Right lung (tissue), 5 donors: Measurements from ENCODE around the gene PAK1. TPM values are rescaled to one million over a fixed set of nuclear protein-coding genes. Genes with fewer than 3 reads are reported as not detected.
"Not testable (repeated sequence)": the region's sequence is repeated elsewhere in the genome, so short reads cannot be mapped to it uniquely, and the experiment has no call there.

Experiments used
- DNase-seq, 2 donors: peaks; one replicate each; pipeline ENCODE4 v3.0.0-alpha.2; 2013
- polyA plus RNA-seq, 5 donors: library from polyadenylated mRNA; unstranded; fragments of 120-200 nt; gene quantifications; one replicate each; pipeline versions ENCODE4 v1.2.1 to v1.2.3, GENCODE V29; 2013; ENCODE audit warnings: inconsistent platforms in 1 of 5, low replicate concordance in 1 of 5; ENCODE audit not compliant: insufficient read length in 5 of 5, insufficient read depth in 1 of 5

Gene PAK1
- polyA plus RNA-seq, 5 donors: 45.9 to 66.2 (median 57.3) TPM

DNA sequence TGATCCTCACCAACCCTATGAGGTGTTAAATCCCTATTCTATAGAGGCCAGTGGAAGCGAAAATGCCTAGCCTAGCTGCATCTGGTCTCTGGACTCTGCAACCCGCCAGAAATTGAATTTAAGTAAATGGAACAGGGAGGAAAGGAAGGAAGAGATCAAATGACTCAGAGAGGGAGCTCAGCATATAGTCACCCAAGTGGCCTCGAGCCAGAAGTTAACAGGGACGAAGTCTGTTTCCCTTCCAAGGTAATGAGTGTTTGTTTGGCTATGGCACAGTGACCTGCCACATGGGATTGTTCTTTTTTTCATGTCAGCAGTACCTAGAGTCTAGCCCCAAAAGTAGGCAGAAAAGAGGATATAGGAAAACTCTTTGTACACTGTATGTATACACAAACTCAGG is 66.3 kb downstream of the PAK1 start:
- no peak for DNase-seq

DNA sequence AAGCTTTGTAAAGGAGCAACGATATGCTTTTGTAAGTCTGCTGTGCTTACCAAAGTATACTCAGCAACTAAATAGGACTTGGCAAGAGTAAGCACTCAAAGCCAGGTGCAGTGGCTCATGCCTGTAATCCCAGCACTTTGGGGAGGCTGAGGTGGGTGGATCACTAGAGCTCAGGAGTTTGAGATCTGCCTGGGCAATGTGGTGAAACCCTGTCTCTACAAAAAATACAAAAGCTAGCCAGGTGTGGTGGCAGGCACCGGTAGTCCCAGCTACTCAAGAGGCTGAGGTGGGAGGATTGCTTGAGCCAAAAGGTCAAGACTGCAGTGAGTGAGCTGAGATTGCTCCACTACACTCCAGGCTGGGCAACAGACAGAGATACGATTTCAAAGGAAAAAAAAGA is 67.5 kb downstream of the PAK1 start:
- DNase-seq: no peak

DNA sequence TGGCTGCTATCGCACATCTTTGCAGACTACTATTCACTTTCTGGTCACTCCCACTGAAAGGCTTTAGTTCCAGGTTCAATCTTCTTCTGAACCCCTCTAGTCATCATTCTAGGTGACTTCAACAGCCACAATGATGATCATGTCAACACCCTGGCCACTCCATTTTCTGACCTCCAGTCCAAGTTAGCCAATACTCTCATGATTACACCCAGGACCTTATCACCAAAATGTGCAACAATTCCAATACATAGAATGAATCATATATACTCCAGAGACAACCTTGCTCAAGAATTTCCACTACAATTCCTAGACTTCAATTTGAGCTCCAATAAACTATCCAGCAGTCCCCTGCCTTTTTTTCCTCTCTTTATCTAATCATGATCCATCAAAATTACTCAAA is 70.7 kb downstream of the PAK1 start:
- no peak for DNase-seq

DNA sequence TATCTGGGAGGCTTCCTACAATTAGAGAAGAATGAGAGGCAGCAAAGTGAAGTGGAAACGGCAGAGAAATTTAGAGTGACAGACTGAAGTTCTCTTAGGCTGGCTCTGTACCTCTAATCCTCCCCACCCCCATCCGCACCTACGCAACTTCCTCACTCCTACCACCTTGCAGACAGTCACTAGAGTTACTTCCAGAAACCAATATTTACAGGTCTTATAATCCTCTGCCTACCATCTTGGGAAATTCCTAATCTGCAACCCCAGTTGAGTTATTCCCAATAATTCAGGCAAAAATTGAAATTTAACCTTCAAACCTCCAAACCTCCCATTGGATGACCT is 71.7 kb downstream of the PAK1 start:
- DNase-seq: no peak

DNA sequence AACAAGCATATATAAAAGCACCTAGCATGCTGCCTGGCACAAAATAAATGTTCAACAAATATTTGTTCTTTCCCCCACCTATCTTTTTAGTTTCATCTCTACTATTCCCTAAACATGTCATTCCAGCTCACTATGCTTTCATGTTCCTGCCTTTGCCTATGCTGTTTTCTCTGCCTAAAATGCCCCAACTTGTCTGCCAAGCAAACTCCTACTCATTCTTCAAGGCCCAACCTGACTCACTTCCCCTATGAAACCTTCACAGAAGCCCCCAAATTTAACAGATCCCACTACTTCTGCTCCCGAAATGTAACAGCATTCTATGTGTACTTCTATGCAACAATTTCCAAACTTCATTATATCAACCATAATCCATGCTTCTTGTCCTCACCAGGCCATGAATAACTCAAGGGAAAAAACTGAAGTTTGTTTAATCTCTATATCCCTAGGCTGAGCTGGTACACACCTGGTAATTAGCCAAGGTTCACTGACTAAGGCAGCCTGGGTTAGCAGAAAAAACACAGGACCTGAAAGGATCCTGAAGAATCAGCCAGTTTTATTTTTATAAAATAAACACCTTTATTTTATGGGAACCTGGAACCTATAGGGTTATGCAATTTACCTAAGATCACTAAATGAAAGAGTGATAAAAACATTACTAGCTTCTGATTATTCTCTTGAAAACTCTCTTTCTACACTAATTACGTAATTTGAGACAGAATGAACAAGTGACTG is 72.2 kb downstream of the PAK1 start:
- DNase-seq: no peak

DNA sequence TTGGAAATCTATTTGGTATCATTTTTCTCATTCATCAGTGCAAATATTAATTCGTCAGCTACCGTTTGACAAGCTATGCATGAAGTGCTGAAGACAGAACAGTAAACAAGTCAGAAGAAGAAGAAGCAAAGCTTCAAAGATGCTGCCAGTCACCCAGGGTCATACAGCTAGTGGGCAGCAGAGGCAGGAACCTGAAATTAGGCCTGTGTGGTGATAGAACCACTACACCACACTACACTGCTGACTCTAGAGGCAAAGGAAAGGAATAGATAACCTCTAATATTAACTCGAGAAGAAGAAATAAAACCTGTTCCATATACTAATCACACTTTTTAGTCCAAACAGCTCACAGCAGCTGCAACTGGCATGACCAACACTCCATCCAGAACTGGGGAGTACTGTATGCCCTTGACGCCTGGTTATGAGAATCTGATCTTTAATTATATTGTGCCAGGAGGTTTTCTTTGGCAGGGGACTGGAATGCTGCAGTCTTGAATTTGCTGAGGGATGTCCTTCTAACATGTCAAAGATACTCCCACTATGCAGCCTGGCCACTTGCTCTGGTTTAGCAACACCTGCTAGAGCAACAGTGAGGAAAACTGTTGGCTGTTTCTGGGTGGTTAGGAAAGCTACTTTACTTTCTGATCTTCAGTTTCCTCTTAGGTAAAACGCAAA is 73.0 kb downstream of the PAK1 start:
- no peak for DNase-seq

DNA sequence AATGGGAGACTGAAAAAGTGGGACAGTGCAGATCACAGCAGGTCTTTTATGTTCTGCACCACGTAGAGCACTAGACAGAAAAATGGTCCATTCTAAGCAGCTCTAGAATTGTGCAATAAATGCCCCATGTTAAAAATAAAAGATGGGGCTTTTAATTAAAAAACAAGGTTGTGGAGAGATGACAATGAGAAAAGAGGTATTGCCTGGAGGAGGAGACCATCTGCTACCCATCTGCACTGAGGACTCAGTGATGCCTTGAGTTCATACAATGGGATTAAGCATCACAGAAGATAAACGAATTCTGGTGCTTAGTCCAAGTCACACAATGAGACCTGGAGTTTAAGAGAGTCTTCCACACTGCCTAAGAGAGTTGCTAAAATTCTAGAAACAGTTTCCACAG is 73.6 kb downstream of the PAK1 start:
- no peak for DNase-seq

DNA sequence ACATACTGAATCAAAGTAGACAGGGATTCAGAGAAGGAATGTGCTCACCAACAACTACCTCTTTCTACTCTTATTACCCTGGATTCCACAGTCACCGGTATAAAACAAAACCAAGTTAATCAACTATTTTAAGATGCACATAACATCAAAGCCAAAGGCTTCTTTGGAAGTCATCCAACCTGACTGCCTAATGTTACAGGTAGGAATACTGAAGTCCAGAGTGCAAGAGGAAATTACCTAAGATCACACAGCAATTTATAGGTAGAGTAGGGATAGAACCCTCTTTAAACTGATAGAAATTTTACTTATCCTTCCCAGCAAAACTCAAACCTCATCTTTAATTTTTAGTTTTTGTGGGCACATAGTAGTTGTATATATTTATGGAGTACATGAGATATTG is 76.3 kb downstream of the PAK1 start:
- DNase-seq: no peak

DNA sequence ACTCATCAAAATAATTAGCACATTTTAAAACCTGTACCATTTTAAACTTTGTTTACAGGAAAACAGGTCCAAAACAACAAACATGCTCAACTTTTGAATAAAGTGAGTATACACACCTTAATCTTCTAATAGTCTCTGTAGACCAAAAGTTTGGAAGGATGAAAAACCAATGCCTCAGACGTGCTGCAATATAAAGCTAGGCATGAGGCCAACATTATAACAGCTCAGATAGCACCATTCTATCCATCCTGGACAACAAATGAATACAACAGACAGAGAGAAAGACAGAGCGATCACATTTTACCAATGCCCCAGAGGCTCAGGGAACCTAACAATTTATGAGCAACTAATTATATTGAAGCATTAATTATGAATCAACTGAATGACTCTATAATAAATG is 77.0 kb downstream of the PAK1 start:
- no peak for DNase-seq

DNA sequence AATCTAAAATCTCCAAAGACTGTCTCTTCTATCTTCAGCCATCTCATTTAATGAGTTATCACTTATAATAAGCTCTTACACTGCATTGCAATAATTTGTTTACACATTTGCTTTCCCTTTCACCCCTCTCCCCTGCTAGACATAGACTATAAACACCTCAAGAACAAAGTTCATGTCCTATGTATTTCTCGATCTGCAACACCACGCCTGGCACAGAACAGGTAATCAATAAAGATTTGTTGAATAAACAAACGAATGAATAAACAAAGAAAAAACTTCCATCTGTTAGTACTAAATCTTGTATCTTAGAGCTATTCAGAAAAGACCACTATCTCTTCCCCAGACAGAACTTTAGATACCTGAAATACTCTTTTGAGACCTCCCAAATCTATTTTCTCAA is 77.6 kb downstream of the PAK1 start:
- DNase-seq: no peak

DNA sequence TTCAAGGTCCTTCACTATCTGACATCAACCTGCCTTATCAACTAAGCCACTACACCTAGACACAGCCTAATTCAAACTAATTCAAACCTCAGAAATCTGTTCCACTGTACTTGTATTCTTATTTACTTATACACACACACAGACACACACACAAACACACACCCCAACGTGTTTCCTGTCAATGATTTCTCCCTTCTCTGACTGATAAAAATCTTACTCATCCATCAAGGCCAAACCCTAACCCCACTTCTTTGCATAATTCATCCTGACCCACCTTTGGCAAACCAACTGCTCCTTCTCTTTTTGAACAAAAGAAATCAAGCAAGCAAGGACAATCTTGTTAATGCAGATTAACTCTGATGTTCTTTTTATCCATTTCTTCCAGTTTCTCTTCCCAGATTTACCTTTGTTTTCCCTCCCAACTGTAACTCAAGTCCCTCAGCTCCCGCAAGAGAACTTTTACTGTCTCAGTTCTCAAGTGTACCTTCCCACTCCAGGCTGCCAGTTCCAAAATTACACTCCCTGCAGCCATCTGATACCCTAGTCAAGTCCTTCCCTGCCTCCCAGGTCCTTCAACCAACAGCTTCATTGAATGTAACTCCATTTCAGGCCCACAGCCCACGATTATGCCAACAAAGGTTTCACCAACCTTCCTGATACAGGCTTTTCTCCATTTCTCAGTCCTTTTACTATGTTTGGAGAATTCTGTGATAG is 78.3 kb downstream of the PAK1 start:
- no peak for DNase-seq

DNA sequence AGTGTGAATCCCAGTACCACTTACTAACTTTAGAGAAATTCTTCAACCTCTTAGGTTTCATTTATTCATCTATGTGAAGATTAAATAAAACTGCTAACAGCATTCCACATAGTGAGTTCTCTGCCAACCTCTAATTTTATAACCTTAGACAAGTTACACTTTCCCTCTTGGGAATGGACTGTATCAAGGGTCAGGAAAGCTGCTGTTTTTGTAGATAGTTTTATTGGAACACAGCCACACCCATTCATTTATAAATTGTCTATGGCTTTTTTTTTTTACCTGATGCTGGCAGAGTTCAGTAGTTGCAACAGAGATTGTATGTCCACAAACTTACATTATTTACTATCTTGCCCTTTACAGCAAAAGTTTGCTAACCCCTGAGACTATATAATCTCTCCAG is 81.1 kb downstream of the PAK1 start:
- DNase-seq: no peak

DNA sequence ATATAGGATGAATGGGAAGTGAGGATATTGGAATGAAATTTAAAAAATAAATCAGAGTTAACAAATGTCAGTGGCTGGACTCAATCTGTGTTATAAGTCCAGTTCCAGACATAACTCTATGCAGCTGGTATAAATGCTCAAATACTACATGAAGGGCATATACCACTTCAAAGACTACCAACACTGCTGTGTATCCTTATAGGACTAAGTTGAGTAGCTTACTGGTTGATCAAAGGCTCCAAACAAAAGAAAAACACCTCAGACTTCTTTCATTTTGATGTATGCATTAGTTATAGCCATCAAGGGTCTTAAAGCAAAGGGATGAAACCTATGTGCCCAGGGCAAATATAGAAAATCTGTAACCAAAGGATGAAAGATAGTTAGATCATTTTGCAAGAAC is 86.2 kb downstream of the PAK1 start:
- no peak for DNase-seq

DNA sequence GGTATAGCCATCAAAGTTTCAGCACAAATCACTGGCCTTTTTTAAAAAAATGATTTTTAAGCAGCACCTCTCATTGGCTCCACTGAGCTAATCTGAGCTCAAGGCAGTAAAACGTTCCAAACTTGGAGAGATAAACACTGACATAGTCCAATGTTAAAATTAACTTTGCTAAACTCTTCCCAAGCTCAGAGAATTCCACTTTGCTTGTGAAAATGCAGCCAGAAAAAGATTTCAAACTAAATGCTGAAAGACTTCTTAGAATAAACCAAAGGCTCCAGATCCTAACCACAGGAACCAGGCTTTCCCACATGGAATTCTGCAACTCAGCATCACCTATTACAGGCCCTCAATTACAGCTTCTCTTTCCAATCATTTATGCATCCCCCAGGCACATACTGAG is 87.7 kb downstream of the PAK1 start:
- DNase-seq: no peak

DNA sequence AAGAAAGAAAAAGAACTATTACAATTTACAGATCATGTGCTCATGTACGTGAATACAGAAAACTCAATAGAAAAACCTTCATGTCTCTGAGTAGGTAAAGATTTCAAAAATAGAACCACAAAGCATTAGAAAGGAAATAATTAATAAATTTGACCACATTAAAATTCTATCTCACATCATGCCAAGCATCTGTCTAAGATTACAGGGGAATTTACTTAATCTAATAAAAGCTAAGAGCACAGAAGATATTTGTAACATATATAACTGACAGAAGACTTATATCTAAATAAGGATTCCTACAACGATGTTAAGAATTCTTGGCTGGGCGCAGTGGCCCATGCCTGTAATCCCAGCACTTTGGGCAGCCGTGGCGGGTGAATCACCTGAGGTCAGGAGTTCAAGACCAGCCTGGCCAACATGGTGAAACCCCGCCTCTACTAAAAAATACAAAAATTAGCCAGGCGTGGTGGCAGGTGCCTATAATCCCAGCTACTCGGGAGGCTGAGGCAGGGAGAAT is 88.6 kb downstream of the PAK1 start:
- not testable (repeated sequence) for DNase-seq

DNA sequence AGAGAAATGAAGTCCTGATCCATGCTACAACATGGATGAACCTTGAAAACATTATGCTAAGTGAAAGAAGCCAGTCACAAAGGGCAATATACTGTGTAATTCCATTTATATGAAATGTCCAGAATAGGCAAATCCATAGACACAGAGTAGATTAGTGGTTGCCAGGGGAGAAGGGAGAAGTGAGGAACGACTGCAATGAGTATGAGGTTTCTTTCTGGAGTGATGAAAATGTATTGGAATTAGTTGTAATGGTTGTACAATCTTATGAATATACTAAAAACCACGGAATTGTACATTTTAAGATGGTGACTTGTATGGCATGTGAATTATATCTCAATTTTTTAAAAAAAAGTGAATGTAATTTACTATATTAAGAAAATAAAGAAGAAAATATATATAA is 89.3 kb downstream of the PAK1 start:
- no peak for DNase-seq

DNA sequence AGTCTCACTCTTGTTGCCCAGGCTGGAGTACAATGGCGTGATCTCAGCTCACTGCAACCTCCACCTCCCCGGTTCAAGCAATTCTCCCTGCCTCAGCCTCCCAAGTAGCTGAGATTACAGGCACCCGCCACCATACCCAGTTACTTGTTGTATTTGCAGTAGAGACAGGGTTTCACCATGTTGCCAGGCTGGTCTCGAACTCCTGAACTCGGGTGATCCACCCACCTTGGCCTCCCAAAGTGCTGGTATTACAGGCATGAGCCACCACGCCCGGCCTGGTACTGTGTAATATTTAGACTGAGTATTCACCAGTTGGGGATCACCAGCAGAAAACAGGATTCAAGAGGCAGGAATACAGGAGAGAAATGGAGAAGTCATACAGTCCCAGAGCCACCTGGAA is 90.5 kb downstream of the PAK1 start:
- not testable (repeated sequence) for DNase-seq

DNA sequence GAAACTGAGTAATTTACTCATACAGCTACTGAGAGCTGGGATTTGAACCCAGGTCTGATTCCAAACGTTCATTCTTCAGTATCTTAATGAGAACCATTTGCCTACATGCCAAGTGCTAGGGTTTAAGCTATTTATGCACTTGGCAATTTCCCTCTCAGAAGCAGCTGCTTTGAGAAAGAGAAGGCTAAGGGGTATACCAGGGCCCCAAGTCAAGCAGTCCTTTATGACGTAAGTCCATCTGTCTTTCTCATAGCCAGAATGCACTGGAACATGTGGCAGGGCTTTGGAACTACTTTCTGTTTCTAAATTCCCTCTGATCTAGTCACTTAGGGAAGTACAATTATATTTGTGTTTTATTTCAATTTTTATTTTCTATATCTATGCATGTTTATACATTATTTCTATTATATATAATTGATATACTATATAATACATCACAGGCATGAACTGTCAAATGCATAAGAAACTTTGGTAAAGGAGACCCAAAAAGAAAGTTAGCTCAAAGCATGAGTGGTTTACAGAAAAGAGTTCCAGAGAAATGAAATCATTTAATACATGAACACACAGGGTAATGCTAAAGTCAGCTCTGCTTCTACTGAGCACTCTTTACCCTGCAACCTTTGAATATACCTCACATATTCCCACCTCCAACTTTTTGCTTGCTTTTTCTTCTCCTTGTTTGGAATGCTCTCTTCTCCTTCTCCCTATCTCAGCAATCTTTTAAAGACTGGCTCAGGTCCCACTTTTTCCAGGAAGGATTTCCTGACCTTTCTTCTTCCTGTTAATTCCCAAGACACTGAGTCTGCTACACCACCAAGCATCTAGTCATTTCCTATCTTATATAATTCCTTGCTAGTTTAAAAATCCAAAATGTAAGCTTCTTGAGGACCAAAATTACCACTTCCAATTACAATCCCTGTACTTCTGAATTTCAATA is 91.9 kb downstream of the PAK1 start:
- peak; percentile 11 for DNase-seq

DNA sequence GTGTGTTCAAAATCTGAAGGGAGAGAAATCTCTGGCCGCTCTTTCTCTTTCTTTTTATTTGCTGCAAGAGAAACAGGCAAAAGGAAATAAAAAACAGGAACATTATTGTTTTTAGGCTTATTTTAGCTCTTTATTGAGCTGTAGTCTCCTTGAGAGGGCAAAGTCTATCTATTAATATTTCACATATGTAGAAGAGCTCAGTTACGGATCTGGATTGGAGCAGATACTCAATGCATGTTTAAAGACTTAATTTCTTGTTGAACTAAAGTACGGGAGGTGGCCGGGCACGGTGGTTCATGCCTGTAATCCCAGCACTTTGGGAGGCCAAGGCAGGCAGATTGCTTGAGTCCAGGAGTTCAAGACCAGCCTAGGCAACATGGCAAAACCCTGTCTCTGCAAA is 94.0 kb downstream of the PAK1 start:
- DNase-seq: no peak

DNA sequence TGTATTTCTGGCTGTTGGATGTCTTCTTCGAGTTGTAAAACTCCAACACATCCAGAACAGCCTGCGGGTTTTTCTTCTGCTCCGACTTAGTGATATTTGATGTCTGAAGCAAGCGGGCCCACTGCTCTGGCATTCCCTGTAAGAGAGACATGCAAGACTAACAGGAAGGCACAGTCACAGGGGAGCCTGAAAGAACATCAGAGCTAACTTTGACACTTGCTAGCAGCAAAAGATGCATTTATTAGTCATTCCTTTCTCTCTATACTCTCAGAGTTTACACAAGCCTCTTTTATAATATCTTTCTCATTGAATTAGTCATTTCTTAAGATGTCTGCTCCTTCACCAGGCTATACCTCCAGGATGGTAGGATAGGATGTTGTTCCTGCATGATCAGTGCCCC is 94.6 kb downstream of the PAK1 start:
- DNase-seq: no peak

DNA sequence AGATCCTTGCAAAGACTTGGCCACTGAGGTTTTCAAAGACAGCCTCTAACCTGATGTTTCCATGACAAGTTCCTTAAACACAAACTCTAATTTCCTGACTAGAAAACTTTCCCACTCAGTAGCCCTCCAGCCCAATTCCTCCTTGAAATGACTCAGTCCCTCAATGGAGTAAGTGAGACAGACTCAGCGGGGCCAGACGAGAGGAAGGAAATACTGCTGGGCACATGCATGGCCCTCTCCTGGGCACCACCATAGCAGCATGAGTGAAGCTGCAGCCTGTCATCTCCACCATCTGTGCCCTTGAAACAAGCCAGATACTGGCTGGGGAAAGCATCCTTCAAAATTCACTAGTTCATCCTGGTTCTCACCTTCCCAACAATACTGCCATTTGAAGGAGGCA is 96.2 kb downstream of the PAK1 start:
- DNase-seq: no peak

DNA sequence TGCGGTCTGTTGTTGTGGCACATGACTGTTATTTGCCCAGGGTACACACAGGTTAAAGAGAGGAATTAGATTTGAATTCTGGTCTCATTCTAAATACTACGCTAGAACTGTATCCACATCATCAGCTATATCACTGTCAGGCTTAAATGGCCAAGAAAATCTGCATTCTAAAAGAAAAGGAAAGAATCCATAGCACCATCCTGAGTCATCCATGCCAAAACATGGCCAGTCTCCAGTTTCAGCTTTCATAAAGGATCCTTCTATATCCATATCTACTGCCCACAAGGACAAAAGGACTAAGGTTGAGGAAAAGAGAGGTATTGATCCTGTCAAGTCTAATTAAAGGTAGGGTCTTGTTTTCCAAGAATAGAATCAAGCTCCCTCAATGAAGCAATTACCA is 98.8 kb downstream of the PAK1 start:
- DNase-seq: no peak
